Activated naive CD4-positive, alpha-beta T cell treated with anti-CD3 and anti-CD28 coated beads for 36 hours (primary cell): ENCODE results near the gene ALCAM. TPM values are rescaled to one million over a fixed set of nuclear protein-coding genes. Genes with fewer than 3 reads are reported as not detected.
"Not testable (repeated sequence)": the region's sequence is repeated elsewhere in the genome, so short reads cannot be mapped to it uniquely, and the experiment has no call there.

Source experiments
- CTCF ChIA-PET: fragments of 350-600 bp; sonication (Branson Sonifier 250); formaldehyde crosslinking; loops from one replicate; lab custom pipeline; 2021; ENCODE audit warnings: antibody characterized with exemption; lab: Charles Lee
- DNase-seq: peaks from one replicate; pipeline ENCODE4 v3.0.0-alpha.2; 2020
- H3K27ac Mint-ChIP-seq: one replicate; pipeline ENCODE4 v1.8.0; 2021; ENCODE audit warnings: mild to moderate bottlenecking, mixed read lengths
- H3K27me3 Mint-ChIP-seq: one replicate; pipeline ENCODE4 v1.8.0; 2021; ENCODE audit warnings: low read depth, mixed read lengths
- H3K36me3 Mint-ChIP-seq: one replicate; pipeline ENCODE4 v1.8.0; 2021; ENCODE audit warnings: low read depth, mixed read lengths
- H3K4me1 Mint-ChIP-seq: one replicate; pipeline ENCODE4 v1.8.0; 2021; ENCODE audit warnings: low read depth, mixed read lengths
- H3K4me3 Mint-ChIP-seq: one replicate; pipeline ENCODE4 v1.8.0; 2021; ENCODE audit warnings: mild to moderate bottlenecking, moderate library complexity, mixed read lengths
- H3K9me3 Mint-ChIP-seq: one replicate; pipeline ENCODE4 v1.8.0; 2021; ENCODE audit warnings: mixed read lengths
- intact Hi-C: fragments of 100-400 bp; cut with micrococcal nuclease; formaldehyde crosslinking; loops from one replicate; pipeline ENCODE4 v1.15.1; 2023
- total RNA-seq, 2 experiments: library from RNA; stranded (reverse); gene quantifications; one replicate each; pipeline ENCODE4 v1.2.3, GENCODE V29; 2021

The ALCAM gene
- total RNA-seq, 2 experiments from 2014 or later, result 17.5 to 18.7 TPM

DNA sequence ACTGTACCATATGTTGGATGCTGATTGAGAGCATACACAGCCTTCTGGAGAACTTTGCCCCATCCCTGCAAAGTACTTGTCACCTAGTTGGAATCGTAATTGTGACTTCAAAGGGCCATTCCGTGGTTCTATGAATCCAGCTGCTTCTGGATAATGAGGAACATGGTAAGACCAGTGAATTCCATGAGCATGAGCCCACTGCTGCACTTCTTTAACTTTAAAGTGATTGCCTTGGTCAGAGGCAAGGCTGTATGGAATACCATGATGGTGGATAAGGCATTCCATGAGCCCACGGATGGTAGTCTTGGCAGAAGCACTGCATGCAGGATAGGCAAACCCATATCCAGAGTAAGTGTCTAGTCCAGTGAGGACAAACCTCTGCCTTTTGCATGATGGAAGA, 235.6 kb downstream of the ALCAM start:
- not testable (repeated sequence) for H3K27ac Mint-ChIP-seq

DNA sequence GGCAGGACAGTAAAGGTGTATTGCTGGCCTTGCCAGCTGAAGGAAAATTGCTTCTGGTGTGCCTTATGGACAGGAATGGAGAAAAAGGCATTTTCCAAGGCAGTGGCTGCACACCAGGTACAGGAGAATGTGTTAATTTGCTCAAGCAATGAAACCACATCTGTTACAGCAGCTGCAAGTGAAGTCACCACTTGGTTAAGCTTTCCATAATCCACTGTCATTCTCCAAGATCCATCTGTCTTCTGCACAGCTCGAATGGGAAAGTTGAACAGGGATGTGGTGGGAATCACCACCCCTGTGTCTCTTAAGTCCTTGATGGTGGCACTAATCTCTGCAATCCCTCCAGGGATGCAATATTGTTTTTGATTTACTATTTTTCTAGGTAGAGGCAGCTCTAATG, 236.8 kb downstream of the ALCAM start:
- H3K27ac Mint-ChIP-seq, CTCF ChIA-PET, DNase-seq, H3K9me3 Mint-ChIP-seq, intact Hi-C loops, H3K4me3 Mint-ChIP-seq, H3K4me1 Mint-ChIP-seq, H3K36me3 Mint-ChIP-seq, H3K27me3 Mint-ChIP-seq: not testable (repeated sequence)

More for the DNA sequence above, 235.6 kb downstream of the ALCAM start:
- intact Hi-C loops, H3K36me3 Mint-ChIP-seq, H3K27me3 Mint-ChIP-seq, H3K9me3 Mint-ChIP-seq, CTCF ChIA-PET, H3K4me3 Mint-ChIP-seq, DNase-seq, H3K4me1 Mint-ChIP-seq: not testable (repeated sequence)

DNA sequence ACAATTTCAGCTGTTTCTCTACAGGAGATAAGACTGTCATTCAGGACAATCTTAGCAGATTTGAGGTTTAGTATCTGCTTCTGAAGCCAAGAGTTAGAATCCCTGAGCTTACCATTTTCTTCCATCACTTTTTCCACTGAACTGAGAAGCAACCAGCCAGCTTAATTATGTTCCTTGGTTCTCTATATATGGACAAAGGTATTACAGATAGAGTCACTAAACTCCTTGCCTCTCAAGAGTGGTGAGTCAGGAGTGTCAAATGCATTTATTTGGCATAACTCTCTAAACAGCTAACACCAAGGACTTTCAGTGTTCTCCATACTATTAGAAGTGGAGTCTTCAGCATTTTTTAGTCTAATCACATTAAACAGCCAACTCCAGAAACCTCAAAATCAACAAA, 239.3 kb downstream of the ALCAM start:
- Mint-ChIP-seq H3K4me3 (no peak overlapping the region), H3K4me1 (no peaks in the 10 kb centered on the region), H3K9me3 (no peaks in the 10 kb centered on the region), H3K36me3 (no peaks in the 10 kb centered on the region), H3K27ac (no peak overlapping the region), H3K27me3 (no peaks in the 10 kb centered on the region)
- no peak for DNase-seq
- intact Hi-C loops, result no loop called here
- CTCF ChIA-PET, result no interaction called here

DNA sequence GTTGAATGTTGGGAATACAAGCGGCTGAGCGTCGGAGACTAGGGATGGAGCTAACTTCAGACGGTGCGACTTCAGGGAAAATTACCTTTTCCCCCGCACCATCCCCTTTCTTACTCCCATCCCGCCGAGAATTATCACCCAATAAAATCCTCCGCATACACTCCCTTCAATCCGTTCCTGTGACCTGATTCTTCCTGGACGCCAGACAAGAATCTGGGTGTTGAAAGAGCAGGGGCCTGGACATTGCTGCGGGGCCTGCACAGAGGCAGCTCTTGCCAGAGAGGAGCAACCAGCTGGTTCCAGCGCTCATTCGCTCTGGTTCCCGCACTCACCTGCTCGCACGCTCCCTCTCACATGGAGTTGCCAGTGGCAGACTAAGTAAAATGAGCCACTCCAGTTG, 241.9 kb downstream of the ALCAM start:
- CTCF ChIA-PET, result no interaction called here
- Mint-ChIP-seq H3K4me1 (no peaks in the 10 kb centered on the region), H3K36me3 (no peaks in the 10 kb centered on the region), H3K27me3 (no peaks in the 10 kb centered on the region), H3K4me3 (no peak overlapping the region), H3K9me3 (no peaks in the 10 kb centered on the region), H3K27ac (no peak overlapping the region)
- no peak for DNase-seq
- intact Hi-C loops, result no loop called here

DNA sequence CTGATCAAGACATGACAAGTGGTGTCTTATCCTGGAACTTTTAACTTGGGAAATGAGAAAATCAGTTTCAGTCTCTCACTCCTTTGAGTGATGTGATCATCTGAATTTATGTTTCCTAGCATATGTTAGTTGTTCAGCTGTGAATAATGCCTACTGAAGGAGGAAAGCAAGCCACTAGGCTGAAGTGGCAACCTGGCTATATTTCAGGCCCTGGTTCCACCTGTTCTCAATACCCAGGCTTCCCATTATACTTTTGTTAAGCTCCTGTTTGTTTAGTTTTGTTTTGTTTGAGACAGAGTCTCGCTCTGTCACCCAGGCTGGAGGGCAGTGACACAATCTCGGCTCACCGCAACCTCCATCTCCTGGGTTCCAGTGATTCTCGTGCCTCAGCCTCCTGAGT, 243.8 kb downstream of the ALCAM start:
- no peaks in the 10 kb centered on the region for H3K27me3 Mint-ChIP-seq
- H3K4me3 Mint-ChIP-seq, result no peak overlapping the region
- H3K4me1 Mint-ChIP-seq, result no peaks in the 10 kb centered on the region
- H3K27ac Mint-ChIP-seq, result no peak overlapping the region
- no peak for DNase-seq
- CTCF ChIA-PET, result no interaction called here
- H3K9me3 Mint-ChIP-seq, result no peaks in the 10 kb centered on the region
- intact Hi-C loops, result no loop called here
- no peaks in the 10 kb centered on the region for H3K36me3 Mint-ChIP-seq

DNA sequence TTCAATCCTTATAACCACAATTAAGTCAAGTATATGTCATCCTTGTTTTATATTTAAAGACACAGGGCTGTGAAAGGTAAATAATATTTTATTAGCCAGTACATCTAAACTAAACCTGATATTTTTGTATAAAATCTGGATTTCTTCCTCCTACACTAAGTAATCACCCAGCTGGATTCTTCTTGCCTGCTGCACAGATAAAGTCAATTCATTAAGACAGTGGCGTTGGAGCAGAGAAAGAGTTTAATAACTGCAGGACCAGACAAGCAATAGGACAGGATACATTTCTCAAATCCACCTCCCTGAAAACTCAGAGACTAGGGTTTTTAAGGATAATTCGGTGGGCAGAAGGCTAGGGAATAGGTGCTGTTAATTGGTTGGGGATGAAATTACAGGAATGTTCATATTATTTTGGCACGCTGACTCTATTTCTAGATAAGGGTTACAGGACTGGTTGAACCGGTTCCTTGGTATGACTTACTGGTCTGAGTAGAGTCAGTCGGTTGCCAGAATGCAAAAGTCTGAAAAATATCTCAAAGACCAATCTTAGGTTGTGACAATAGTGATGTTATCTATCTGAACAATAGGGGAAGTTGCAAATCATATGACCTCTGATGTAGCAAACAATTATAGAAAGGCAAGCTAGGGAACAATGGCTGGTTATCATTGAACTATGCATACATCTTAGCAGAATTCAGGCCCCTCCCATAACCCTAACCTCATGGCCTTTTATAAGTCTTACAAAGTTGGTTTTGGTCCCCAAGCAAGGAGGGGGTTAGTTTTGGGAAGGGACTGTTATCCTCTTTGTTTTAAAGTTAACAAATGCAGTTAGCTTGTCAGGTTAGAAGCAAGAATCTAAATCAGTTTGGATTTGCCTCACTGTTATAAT, 244.8 kb downstream of the ALCAM start:
- Mint-ChIP-seq H3K27me3 (no peaks in the 10 kb centered on the region), H3K4me3 (no peak overlapping the region), H3K9me3 (no peaks in the 10 kb centered on the region), H3K27ac (no peak overlapping the region), H3K4me1 (no peaks in the 10 kb centered on the region), H3K36me3 (no peaks in the 10 kb centered on the region)
- intact Hi-C loops, result no loop called here
- CTCF ChIA-PET, result no interaction called here
- DNase-seq, result no peak

DNA sequence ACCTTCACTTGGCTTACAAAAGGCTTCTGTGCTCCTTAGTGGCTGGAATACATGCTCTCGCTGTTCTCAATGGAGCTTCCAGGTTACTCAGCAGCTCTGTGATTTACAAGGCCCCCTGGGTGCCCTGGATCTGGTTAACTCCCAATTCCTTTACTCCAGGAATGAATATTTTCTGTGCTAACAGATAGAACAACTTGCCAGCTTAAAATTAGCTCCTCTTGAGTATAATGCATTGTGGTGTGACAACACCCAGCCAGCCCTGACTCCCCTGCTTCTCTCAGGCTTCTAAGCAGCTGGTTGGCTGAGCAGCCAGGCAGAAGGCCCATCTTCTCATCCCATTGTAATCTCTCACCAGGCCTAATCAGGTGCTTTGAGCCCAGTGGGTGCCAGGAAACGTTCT, 246.4 kb downstream of the ALCAM start:
- no peaks in the 10 kb centered on the region for H3K27me3 Mint-ChIP-seq
- H3K9me3 Mint-ChIP-seq, result no peaks in the 10 kb centered on the region
- H3K4me3 Mint-ChIP-seq, result no peak overlapping the region
- intact Hi-C loops, result no loop called here
- H3K36me3 Mint-ChIP-seq, result no peaks in the 10 kb centered on the region
- CTCF ChIA-PET, result no interaction called here
- DNase-seq, result no peak
- H3K27ac Mint-ChIP-seq, result no peak overlapping the region
- no peaks in the 10 kb centered on the region for H3K4me1 Mint-ChIP-seq

DNA sequence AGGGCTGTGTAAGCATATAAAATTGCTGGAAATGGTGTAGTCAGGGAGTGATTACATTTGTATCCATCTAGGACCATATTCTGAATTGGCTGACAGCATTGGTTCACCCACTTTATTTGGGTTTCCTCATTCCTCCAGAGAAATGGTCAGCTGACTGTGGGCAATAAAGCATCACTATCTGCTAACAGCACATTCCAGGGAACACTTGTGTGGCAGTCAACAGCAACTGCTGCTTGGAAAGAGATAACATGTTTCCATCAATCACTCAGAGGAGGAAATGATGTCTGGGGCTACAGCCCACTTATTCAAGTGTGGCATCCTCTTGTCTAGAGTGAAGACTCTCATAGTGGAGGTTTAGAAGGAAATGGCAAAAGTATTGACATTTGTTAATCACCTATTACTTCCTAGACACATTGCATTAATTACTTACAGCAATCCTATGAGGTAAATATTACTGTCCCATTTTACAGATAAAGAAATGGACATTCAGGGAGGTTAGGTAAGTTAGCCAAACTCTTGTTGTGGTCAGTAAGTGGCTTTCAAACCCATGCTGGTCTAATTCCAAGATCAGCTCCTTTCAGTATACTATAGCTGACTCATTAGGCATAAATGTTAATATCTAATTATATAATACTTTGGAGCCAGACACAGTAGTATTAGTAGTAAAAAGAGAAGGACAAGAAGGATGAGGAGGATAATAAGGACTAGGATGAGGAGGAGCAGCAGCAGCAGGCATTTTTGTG, 247.8 kb downstream of the ALCAM start:
- no peaks in the 10 kb centered on the region for H3K9me3 Mint-ChIP-seq
- no peaks in the 10 kb centered on the region for H3K36me3 Mint-ChIP-seq
- no peaks in the 10 kb centered on the region for H3K27me3 Mint-ChIP-seq
- no peak overlapping the region for H3K4me3 Mint-ChIP-seq
- H3K27ac Mint-ChIP-seq, result no peak overlapping the region
- intact Hi-C loops, result no loop called here
- CTCF ChIA-PET, result no interaction called here
- H3K4me1 Mint-ChIP-seq, result no peaks in the 10 kb centered on the region
- DNase-seq, result no peak

DNA sequence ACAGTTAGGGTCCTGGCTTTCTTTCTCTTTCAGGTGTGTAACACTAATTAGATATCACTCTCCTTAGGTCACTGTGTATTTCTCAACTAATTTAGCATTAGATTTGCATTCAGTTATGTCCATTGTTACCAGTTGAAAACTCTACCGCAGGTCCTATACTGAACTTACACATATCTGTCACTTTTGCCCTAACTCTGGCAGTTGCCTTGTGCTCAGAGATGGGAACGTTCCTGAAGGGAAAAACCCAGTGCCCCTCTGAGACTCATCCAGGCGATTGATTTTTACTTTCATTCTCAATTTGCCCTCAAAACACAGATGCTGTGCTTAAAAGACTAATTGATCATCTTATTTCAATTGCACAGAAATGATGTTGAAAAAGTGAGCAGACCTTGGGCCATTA, 249.1 kb downstream of the ALCAM start:
- Mint-ChIP-seq H3K27me3 (no peaks in the 10 kb centered on the region), H3K36me3 (no peaks in the 10 kb centered on the region), H3K27ac (no peak overlapping the region), H3K9me3 (no peaks in the 10 kb centered on the region), H3K4me3 (no peak overlapping the region), H3K4me1 (no peaks in the 10 kb centered on the region)
- DNase-seq, result no peak
- CTCF ChIA-PET, result no interaction called here
- intact Hi-C loops, result no loop called here

DNA sequence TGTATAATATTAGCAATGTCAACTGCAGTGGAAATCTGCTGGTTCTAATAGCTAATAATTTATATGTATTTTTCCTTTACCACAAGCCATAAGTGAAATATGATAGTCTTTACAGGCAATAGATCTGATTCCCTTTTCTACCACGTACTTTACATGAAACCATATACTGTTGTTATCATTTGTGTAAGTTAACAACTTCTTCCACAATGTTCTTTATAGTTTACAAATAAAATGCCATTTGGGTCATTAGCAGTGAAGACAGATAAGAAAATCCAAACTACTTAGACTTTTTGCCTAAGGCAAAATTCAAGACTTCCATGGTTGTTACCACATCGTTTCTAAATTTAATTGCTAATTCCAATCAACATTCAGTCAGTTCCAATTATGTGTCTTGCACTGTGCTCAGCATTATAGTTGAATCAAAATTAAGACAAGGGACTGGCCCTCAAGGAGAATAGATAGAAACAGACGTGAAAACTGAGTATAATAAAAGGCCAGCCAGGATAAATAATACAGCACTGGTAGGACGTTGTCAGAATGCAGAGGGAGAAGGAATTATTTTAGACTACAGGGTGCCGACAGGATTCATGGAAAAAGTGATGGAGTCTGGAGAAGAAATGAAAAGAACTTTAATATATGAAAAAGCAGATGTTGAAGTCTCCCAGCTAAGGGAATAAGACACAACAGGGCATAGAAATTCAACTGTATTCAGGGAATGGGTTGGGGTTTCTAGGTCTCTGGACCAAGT, 249.8 kb downstream of the ALCAM start:
- Mint-ChIP-seq H3K27me3 (no peaks in the 10 kb centered on the region), H3K27ac (no peak overlapping the region)
- no peak for DNase-seq

DNA sequence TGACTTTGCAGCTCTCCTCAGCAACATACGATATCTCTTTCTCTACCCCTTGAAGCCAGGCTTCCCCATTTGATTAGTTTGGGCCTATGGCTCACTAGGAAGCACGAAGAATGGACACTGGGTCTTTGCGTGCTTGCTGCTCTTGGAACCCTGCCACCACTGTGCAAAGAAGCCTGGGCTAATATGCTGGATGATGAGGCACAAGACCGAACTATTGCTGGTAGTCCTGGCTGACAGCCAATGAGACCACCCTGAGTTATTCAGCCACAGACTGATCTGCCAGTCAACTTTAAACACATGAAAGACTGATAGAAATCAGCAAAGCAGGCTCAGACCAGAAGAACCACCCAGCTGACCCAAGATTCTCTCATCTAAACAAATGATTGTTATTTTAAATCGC, 251.8 kb downstream of the ALCAM start:
- Mint-ChIP-seq H3K27me3 (no peaks in the 10 kb centered on the region), H3K9me3 (no peaks in the 10 kb centered on the region), H3K27ac (no peak overlapping the region), H3K4me3 (no peak overlapping the region), H3K36me3 (no peaks in the 10 kb centered on the region), H3K4me1 (no peaks in the 10 kb centered on the region)
- intact Hi-C loops, result no loop called here
- no peak for DNase-seq
- CTCF ChIA-PET, result interaction anchor here (0.6 kb wide), 1 partner anchor 945 kb away, joined by 3 read pairs; no protein-coding TSS in a partner anchor

More for the DNA sequence above, 249.8 kb downstream of the ALCAM start:
- H3K4me1 Mint-ChIP-seq, result no peaks in the 10 kb centered on the region
- H3K9me3 Mint-ChIP-seq, result no peaks in the 10 kb centered on the region
- no peaks in the 10 kb centered on the region for H3K36me3 Mint-ChIP-seq
- CTCF ChIA-PET, result no interaction called here
- H3K4me3 Mint-ChIP-seq, result no peak overlapping the region
- intact Hi-C loops, result no loop called here

DNA sequence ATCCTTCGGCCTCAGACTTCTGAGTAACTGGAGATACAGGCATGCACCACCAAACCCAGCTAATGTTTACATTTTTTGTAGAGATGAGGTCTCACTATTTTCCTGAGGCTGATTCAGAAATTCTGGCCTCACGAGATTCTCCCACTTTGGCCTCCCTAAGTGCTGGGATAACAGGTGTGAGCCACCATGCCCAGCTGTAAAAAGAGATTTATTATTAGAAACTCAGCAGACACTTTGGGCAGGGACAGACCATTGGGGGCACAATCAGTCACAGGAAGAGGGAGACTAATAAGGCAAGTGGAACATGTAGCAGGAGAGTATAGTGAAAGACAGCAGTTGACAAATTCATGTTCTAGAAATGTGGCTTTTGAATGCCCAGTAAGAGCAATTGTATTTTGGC, 252.9 kb downstream of the ALCAM start:
- Mint-ChIP-seq H3K4me1 (no peaks in the 10 kb centered on the region), H3K27me3 (no peaks in the 10 kb centered on the region), H3K4me3 (no peak overlapping the region), H3K27ac (no peak overlapping the region), H3K36me3 (no peaks in the 10 kb centered on the region), H3K9me3 (no peaks in the 10 kb centered on the region)
- no peak for DNase-seq
- intact Hi-C loops, result no loop called here
- CTCF ChIA-PET, result no interaction called here
